Inflammatory macrophage (primary cell): Measurements from ENCODE around the gene SMARCD3.

Experiments
- DNase-seq, 2 donors: peaks; one replicate each; pipeline ENCODE4 v3.0.0-alpha.2; 2020 to 2022

SMARCD3 gene

DNA sequence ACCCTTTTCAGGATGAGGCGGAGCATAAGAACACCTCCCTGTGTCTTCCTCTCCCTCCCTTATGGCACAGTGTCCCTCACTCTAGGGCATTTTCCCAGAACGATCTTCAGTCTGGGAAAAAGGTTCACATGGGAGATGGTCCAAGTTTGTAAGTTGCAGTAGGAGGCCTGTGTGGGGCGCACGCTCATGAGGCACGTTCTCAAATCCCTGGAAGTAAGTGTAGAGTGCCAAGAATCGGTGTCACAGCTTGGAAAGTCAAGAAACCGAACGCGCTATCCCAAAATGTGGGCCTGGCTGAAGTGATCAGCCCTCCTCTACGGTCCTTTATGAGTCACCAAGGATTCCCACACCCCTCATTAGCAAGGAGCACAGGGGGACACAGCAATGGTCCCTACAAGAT is 23.9 kb upstream of the SMARCD3 start:
- DNase-seq: no peak

- DNase-seq: peak; percentile 92 to 97
These were observed 23.3 kb upstream of the SMARCD3 start for GRCh38 chr7:151271699-151272355.

DNA sequence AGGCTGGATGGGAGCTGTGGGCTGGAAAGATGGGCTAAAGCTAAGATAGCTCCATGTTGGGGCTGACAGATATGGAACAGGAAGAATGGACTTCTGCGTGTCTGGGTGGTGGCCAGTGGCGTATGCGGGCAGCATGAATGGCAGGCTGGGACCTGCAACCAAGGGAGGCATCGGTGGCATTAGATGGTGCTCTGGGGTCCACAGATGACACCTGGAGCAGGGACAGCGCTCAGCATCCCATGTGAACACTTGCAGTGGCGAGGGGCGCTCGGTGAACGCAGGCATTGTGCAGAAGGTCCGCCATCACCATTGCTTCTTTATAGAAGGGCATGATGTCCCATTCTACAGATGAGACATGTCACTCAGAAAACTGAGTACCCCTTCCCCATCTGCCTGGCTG is 21.0 kb upstream of the SMARCD3 start:
- no peak for DNase-seq

DNA sequence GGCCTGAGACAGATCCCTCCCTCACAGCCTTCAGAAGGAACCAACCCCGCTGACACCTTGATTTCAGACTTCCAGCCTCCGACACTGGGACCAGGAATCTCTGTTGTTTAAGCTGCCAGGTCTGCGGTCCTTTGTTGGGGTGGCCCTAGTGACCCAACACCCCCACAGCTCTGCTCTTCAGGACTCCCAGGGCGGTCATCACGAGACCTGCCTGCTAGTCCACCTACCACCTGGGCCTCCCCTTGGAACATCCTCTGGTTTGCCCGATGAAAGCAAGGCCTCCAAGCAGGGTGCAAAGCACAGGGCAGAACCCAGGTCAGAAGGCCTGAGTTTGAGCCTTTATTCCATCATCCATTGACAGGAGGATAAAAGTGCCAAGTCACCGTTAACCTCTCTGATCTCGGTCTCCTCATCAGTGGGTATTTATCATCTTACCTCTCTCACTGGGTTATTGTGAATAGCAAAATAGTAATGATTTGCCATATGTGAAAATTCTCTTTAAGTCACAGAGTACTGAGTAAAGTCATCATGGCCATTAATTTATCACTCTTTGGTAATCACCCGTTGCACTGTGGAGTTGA is 16.9 kb upstream of the SMARCD3 start:
- DNase-seq: no peak

GRCh38 chr7:151264615-151265014 is 16.1 kb upstream of the SMARCD3 start:
- DNase-seq: no peak

- no peak for DNase-seq
These were observed 13.0 kb upstream of the SMARCD3 start for GRCh38 chr7:151261529-151261928.

DNA sequence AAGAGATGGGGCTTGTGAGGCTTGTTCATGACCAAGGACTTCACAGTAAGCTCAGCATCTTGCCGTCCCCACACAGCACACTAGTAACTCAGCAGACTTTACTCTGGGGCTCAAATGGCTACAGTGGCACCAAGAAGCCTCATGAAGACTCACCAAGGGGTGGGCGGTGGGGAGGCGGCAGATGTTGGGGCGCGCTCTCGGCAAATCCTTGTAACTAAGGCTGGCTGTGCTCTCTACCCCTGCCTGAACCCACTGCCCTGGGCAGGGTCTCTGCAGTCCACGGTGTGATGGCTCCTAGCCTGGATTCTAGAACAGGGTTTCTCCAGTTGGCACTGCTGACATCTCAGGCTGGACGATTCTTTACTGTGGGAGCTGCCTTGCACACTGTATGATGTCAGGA is 12.4 kb upstream of the SMARCD3 start:
- no peak for DNase-seq

GRCh38 chr7:151260471-151260870 is 12.0 kb upstream of the SMARCD3 start:
- no peak for DNase-seq

DNA sequence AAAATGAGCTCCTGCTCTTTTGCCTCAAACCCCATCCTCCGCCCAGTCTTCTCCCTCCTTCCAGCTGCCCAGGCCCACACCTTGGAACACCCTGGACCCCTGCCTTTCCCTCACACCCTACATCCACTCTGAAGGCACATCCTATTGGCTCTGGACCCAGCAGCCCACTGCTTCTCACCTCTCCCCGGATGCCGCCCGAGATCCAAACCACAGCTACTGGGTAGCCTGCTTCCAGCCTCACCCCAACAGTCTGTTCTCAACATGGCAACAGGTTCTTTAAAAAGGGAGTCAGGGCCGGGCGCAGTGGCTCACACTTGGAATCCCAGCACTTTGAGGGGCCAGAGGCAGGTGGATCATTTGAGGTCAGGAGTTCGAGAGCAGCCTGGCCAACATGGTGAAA is 9.5 kb upstream of the SMARCD3 start:
- no peak for DNase-seq

DNA sequence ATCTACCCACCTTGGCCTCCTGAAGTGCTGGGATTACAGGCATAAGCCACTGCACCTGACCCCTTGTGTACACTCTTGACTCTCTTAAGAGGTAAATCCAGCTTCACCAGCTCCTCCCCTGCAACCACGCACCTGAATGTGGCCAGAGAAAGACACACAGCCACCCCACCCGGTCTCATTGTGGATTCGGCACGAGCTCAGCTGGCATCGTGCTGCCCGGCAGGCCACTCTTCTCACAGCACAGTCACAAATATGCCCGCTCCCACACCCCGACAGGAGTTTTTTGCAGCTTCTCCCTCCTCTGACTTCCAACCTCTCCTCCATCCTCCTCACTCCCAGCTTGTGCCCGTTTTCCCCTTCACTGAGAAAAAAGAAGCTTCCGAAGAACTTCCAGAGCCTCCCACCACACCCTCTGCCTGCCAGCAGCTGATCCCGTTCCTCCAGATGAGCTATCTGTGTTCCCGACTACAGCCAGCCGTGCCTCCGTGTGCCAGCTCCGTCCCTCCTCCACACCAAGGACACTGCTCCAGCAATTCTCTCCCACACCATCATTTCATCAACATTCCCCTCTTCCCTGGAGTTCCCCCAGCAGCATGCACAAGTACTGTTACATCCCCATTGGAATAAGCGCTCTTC is 8.0 kb upstream of the SMARCD3 start:
- DNase-seq: no peak

DNA sequence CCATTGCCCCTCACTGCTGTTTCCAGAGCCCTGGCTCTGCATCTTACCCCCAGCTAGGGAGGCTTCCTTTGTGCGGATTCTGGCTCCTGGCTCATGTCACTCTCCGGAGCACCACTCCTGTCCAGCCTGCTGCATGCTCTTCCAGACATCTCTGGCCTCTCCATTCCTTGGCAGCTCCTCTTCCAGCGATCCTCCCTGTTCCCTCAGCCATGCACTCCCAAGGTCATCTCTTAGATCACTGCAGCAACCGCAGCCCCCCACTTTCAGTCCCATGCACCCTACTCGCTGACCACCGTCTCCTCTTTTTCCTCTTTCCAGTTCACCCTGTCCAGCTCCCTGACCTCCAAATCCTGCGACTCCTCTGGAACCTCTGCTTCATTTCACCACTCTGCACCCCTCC is 6.9 kb upstream of the SMARCD3 start:
- DNase-seq: no peak

GRCh38 chr7:151254851-151255250 is 6.4 kb upstream of the SMARCD3 start:
- DNase-seq: no peak

- no peak for DNase-seq
These were observed 5.8 kb upstream of the SMARCD3 start for GRCh38 chr7:151254316-151254715.

GRCh38 chr7:151252961-151253711 is 4.6 kb upstream of the SMARCD3 start:
- DNase-seq: no peak

DNA sequence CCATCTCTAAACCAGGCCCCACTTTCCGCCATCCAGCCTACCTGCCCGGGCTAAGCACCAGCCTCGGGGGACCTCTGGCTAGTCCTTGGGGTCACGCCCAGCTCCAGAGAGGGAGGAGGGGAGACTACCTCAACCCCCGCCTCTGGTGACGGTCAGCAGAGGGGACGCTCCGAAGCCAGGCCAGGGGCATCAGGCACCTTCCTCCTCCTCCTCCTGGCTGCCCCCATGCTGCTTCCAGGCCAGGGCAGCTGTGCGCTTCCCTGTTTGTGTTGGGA is 4.0 kb upstream of the SMARCD3 start:
- DNase-seq: no peak

DNA sequence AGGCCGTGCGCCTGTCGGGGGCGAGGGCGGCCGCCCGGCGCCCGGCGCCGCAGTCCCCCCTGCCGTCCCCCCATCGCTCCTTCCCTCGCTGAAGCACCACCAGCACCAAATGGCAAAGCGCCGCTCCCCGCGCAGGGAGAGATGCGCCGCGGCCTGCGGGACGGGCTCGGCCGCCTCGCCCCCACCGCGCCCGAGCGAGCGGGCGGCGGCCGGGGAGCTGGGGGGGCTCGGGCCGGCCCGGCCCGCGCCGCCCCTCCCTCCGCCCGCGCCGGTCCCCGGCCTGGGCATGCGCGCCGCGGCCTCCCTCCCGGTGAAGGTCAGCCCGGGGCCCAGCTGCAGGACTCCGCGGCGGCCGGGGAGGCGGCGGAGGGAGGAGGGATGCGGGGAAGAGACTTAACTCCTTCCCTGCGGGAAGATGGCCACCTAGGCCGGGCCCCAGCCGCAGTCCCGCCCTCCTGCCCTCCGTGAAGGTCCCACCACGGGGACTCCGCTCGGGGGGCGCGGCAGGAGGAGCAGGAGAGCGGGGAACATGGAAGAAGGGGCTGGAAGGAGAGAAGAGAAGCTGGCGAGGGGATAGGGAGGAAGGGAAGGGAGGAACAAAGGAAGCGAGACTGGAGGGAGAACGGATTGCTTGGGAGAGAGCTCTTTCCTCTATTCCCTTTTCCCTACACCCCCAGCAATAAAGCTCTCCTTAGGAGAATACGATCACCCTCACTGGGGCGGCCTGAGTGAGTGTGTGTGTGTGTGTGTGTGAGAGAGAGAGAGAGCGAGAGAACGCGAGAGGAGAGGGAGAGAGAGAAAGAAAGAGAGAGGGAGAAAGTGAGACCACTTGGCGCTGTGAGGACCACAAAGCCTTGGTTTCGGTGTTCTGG is 3.4 kb upstream of the SMARCD3 start:
- no peak for DNase-seq

DNA sequence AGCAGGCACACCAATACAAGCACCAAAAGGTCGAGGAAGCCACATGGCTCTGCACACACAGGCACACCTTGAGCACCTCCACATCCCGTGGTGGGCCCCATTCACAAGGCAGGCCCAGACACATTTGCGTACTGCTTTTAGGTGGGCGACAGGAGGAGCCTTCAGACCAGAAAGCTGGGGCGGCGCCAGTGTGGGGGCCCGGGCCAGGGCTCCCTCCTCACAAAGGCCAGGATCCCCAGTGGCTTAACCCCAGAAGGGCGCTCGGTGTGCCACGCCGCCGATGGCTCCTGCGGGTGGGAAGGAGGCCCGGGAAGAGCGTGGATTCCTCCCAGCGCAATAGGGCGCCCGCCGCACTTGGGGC is 2.8 kb upstream of the SMARCD3 start:
- no peak for DNase-seq

DNA sequence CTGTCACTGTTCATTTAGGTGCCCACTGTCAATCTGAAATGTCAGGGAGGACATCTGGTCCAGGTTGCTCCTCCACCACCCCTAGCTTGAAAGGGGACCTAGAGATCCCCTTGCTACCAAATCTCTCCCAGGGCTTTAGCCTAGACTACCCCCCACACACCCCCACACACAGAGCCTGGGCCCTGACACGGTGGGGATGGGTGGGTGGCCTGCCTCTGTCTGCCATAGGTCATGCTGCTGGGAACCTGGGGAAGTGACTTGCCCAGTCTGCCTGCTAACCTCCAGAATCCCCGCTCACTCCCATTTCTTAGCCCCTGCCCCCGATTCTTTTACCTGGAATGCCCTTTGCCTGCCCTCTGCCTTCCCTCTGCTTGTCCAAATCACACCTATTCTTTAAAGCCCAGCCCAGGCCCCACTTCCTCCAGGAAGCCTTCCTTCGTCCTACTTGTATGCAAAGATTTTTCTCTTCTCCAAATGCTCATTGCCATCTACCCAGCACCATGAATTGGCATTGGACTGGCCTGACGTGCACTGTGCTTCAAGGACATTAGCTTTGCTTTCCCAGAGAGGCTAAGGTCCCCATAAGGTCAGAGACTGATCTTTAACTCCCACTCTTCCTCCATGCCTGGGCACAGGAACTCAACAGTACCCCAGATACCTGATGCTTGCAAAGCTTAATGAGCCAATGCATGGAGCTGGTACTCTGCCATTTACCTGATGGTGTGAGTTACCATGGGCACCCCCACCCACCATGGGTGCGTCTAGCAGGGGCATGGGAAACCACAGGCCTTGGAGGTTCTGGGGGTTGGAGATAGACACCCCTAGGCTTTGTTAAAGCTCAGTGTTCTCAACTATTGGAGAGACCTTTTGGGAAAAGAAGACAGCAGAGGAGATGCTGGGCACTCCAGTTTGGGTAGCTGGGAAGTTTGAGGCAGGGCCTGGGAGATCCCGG is 2.0 kb upstream of the SMARCD3 start:
- DNase-seq: no peak

- no peak for DNase-seq
These were observed 1.2 kb upstream of the SMARCD3 start for GRCh38 chr7:151249732-151250072.

DNA sequence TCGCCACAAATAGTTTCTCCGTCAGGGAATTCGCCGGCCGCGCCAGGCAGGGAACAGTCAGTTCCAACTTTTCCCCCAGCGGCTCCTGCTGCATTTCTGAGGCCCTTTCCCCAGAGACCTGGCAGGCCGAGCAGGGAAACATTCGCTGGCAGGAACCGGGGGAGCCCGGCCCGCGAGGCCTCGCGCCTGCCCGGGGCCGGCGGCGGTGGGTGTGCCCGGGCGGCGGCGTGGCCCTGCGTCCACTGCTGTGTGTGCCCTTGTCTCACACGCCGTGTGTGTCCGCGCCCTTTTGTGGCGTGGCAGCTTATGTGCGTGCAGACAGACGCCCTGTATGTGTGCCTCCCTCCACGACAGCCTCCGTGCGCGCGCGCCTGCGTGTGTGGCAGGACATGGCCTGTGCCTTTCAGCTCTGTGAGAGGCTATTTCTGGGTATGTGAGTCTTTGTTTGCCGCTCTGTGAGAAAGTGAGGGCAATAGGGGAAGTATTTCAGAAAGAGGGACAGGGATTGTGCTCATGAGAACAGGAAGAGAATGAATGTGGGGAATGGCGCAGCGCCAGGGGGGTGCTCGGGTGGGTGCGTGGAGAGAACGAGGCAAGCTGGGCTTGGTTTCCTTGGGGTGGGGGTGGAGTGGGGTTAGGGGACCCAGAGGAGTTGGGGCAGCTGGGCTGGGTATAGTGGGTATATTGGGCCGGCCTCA is 689 bp upstream of the SMARCD3 start:
- DNase-seq: peak; percentile 55 to 61

DNA sequence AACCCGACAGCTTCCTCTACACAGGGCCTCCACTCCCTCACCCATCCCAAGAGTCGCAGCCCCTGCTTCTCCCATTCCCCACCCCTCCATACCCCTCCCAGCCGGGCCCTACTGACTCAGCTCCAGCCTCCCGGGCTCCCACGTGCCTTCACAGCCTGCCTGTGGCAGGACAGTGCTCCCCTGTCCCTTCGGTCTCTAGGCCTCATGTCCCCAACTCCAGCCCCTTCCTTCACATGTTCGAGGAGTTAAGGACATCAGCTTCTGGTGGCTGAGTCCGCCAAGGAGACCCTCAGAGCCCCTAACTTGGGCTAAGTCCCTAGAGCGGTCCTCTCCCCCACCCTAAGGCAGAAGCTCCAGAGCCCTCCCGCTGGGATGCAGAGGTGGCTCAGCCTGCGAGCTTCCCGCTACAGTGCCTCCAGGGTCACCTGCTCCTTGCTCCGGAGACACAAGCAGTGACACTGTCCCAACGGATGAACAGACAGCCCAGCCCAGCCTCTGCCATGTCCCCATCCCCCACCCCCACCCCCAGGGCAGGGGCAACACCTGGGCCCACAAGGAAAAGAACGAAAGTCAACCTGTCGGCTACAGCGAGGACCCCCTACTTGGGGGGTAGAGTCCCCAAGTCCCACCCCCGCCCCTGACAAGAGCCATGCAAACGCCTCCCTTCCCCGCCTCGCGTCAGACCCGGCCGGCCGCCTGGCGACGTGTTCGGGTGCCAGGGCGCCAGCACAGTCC is 716 bp downstream of the SMARCD3 start:
- DNase-seq: no peak
